Fibroblast of lung (primary cell): ENCODE measurements around the gene SGK1.

Experiments
- CTCF ChIP-seq, 2 donors: IDR thresholded peaks in 1 of 2; conservative IDR thresholded peaks in 1 of 2; 1 replicate in 1 of 2; 2 replicates in 1 of 2; pipeline ENCODE4 v1.5.1; 2011 to 2012; ENCODE audit warnings: low read length in 2 of 2, control low read depth in 1 of 2, inconsistent platforms in 1 of 2, low read depth in 1 of 2, mild to moderate bottlenecking in 1 of 2
- EZH2 ChIP-seq: IDR thresholded peaks from 2 replicates; pipeline ENCODE4 v1.5.1; 2012; ENCODE audit warnings: low read length, control low read depth, mild to moderate bottlenecking; ENCODE audit errors: missing control alignments

GRCh38 chr6:134176264-134176975, 141.5 kb downstream of the SGK1 start:
- no peak for TF ChIP-seq CTCF (conservative IDR thresholded peaks at IDR 0.05 in 1 of 2, IDR thresholded peaks at IDR 0.05 in 1 of 2; ENCODE audit: low read depth in 1 of 2, low read length in 2 of 2)
- no peak for TF ChIP-seq EZH2
